SK-N-SH treated with all-trans-retinoic acid at 6 μM for 48 hours (cell line): ENCODE measurements around the gene SLC6A3.

Experiments used
- ATAC-seq: fragments of 200-7000 bp; cut with Tn5 transposase; 3 replicates; pipeline ENCODE4 v1.9.1; 2020; ENCODE audit warnings: mild to moderate bottlenecking, moderate library complexity
- ARNTL ChIP-seq: fragments of 450-650 bp; formaldehyde crosslinking; IDR thresholded peaks from 2 replicates; pipeline ENCODE4 v1.5.0; 2020; ENCODE audit warnings: low read depth, mild to moderate bottlenecking, moderate library complexity, borderline replicate concordance
- CSDC2 ChIP-seq: fragments of 250-450 bp; sonication (Bioruptor Pico); IDR thresholded peaks from 2 replicates; pipeline ENCODE4 v1.5.0; 2020; ENCODE audit warnings: mild to moderate bottlenecking, moderate library complexity
- ESRRG ChIP-seq: fragments of 250-450 bp; sonication (Bioruptor Pico); IDR thresholded peaks from 2 replicates; pipeline ENCODE4 v1.6.1; 2021; ENCODE audit warnings: mild to moderate bottlenecking
- GLIS3 ChIP-seq: fragments of 250-450 bp; sonication (Bioruptor Pico); IDR thresholded peaks from 2 replicates; pipeline ENCODE4 v1.5.0; 2020; ENCODE audit warnings: mild to moderate bottlenecking, moderate library complexity
- ISL1 ChIP-seq: fragments of 250-450 bp; sonication (Bioruptor Pico); IDR thresholded peaks from 2 replicates; pipeline ENCODE4 v2.1.2; 2022; ENCODE audit warnings: mild to moderate bottlenecking, moderate library complexity
- OSR1 ChIP-seq: fragments of 250-450 bp; sonication (Bioruptor Pico); IDR thresholded peaks from 2 replicates; pipeline ENCODE4 v1.8.0; 2022; ENCODE audit warnings: moderate library complexity, mild to moderate bottlenecking, inconsistent platforms
- PPARA ChIP-seq: fragments of 250-450 bp; sonication (Bioruptor Pico); IDR thresholded peaks from 2 replicates; pipeline ENCODE4 v1.5.0; 2020; ENCODE audit warnings: mild to moderate bottlenecking, borderline replicate concordance
- RARB ChIP-seq: fragments of 250-450 bp; sonication (Bioruptor Pico); IDR thresholded peaks from 2 replicates; pipeline ENCODE4 v1.8.0; 2021; ENCODE audit warnings: mild to moderate bottlenecking, moderate library complexity
- SNAI2 ChIP-seq: fragments of 250-450 bp; sonication (Bioruptor Pico); IDR thresholded peaks from 2 replicates; pipeline ENCODE4 v1.5.0; 2020; ENCODE audit warnings: mild to moderate bottlenecking, moderate library complexity
- TOX ChIP-seq: fragments of 250-450 bp; sonication (Bioruptor Pico); IDR thresholded peaks from 2 replicates; pipeline ENCODE4 v1.8.0; 2021; ENCODE audit warnings: mild to moderate bottlenecking, moderate library complexity, borderline replicate concordance
- ZC3H10 ChIP-seq: fragments of 250-450 bp; sonication (Bioruptor Pico); IDR thresholded peaks from 2 replicates; pipeline ENCODE4 v1.5.1; 2021; ENCODE audit warnings: mild to moderate bottlenecking, moderate library complexity
- ZFP3 ChIP-seq: fragments of 250-450 bp; sonication (Bioruptor Pico); IDR thresholded peaks from 2 replicates; pipeline ENCODE4 v1.5.0; 2020; ENCODE audit warnings: mild to moderate bottlenecking, moderate library complexity
- ZFP30 ChIP-seq: fragments of 450-650 bp; formaldehyde crosslinking; IDR thresholded peaks from 2 replicates; pipeline ENCODE4 v1.5.0; 2022; ENCODE audit warnings: mild to moderate bottlenecking, moderate library complexity
- ZNF565 ChIP-seq: fragments of 450-650 bp; formaldehyde crosslinking; conservative IDR thresholded peaks from 2 replicates; pipeline ENCODE4 v1.5.0; 2020; ENCODE audit warnings: low read depth, mild to moderate bottlenecking, moderate library complexity
- ZNF70 ChIP-seq: fragments of 450-650 bp; formaldehyde crosslinking; IDR thresholded peaks from 2 replicates; pipeline ENCODE4 v1.5.0; 2020; ENCODE audit warnings: mild to moderate bottlenecking, moderate library complexity
- ZNF8 ChIP-seq: fragments of 450-650 bp; formaldehyde crosslinking; IDR thresholded peaks from 2 replicates; pipeline ENCODE4 v1.5.0; 2020; ENCODE audit warnings: mild to moderate bottlenecking, moderate library complexity
- TF ChIP-seq, protein P1 (sequence below): fragments of 250-450 bp; sonication (Bioruptor Pico); IDR thresholded peaks from 2 replicates; pipeline ENCODE4 v1.5.1; 2020; ENCODE audit warnings: low read depth, mild to moderate bottlenecking, moderate library complexity
- TF ChIP-seq, protein P2 (sequence below): fragments of 250-450 bp; sonication (Bioruptor Pico); IDR thresholded peaks from 2 replicates; pipeline ENCODE4 v1.5.0; 2020; ENCODE audit warnings: mild to moderate bottlenecking, moderate library complexity
- TF ChIP-seq, protein P3 (sequence below): fragments of 250-450 bp; sonication (Bioruptor Pico); IDR thresholded peaks from 2 replicates; pipeline ENCODE4 v1.8.0; 2020; ENCODE audit warnings: mild to moderate bottlenecking, moderate library complexity, borderline replicate concordance
- TF ChIP-seq, protein P4 (sequence below): fragments of 250-450 bp; sonication (Bioruptor Pico); IDR thresholded peaks from 2 replicates; pipeline ENCODE4 v1.8.0; 2021; ENCODE audit warnings: low read depth, mild to moderate bottlenecking, moderate library complexity, borderline replicate concordance
- TF ChIP-seq, protein P5 (sequence below): fragments of 250-450 bp; sonication (Bioruptor Pico); IDR thresholded peaks from 2 replicates; pipeline ENCODE4 v1.5.1; 2021; ENCODE audit warnings: mild to moderate bottlenecking, moderate library complexity

The SLC6A3 gene

DNA sequence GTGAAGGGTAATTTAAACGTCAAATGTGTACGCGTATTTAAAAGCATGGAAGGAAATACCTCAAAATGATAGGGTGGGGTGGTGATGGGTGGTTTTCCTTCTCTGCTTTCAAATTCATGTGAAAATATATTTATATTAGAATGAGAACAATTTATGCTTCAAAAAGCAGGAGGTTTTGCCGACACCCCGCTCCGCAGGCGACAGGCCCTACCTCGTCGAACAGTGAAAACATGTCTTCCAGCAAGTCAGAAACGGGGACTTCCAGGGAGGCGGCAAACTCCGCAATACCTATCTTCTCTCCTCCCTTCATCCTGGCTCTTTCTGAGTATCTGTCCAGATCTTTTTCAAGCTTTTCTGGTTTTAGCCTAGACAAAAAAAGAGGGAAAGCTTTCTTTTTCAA is 28.5 kb upstream of the SLC6A3 start:
- TF ChIP-seq ZNF8 (CRISPR knock-in tag) (no peak), CSDC2 (CRISPR knock-in tag) (no peak), ARNTL (CRISPR knock-in tag) (no peak)
- TF ChIP-seq, all 23 proteins: peak for 0
- no peak for ATAC-seq

DNA sequence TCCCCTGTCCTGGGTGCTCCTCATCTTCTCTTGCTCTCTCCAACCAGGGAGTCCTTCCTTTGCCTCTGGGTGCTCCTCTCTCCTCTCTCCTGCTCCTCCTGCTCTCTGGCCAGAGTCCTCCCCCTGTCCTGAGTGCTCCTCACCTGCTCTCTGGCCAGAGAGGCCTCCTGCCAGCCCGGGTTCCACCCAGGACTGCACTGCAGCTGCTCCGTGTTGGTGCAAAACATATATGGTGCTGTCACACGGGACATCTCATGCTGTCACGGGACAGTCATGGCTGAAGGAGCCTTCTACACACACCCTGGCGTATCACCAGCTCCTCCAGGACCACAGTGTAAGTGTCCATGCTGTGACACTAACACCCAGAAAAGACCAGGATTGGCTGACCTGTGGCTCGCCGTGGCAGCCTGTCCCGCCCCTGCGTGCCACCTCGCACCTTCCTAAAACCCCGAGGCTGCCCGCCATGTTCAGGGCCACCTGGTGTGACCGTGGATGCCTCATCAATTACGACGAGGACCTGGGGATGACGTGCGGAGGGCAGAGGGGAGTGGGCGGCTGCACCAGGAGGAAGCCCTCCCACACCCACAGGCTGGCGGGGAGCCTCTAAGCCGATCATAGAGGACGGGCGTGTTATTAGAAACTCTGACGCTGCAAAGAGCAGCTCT is 27.9 kb upstream of the SLC6A3 start:
- ATAC-seq = no peak
- TF ChIP-seq OSR1 (CRISPR knock-in tag) (no peak), ZNF565 (CRISPR knock-in tag) (no peak), ZFP3 (no peak), ZNF8 (CRISPR knock-in tag) (no peak), GLIS3 (no peak), ESRRG (CRISPR knock-in tag) (no peak), RARB (CRISPR knock-in tag) (no peak), ZFP30 (CRISPR knock-in tag) (no peak), PPARA (CRISPR knock-in tag) (no peak), TOX (CRISPR knock-in tag) (no peak), ZC3H10 (CRISPR knock-in tag) (no peak), CSDC2 (CRISPR knock-in tag) (no peak)
- TF ChIP-seq, protein P1, sequence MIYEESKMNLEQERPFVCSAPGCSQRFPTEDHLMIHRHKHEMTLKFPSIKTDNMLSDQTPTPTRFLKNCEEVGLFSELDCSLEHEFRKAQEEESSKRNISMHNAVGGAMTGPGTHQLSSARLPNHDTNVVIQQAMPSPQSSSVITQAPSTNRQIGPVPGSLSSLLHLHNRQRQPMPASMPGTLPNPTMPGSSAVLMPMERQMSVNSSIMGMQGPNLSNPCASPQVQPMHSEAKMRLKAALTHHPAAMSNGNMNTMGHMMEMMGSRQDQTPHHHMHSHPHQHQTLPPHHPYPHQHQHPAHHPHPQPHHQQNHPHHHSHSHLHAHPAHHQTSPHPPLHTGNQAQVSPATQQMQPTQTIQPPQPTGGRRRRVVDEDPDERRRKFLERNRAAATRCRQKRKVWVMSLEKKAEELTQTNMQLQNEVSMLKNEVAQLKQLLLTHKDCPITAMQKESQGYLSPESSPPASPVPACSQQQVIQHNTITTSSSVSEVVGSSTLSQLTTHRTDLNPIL = no peak
- TF ChIP-seq, protein P2, sequence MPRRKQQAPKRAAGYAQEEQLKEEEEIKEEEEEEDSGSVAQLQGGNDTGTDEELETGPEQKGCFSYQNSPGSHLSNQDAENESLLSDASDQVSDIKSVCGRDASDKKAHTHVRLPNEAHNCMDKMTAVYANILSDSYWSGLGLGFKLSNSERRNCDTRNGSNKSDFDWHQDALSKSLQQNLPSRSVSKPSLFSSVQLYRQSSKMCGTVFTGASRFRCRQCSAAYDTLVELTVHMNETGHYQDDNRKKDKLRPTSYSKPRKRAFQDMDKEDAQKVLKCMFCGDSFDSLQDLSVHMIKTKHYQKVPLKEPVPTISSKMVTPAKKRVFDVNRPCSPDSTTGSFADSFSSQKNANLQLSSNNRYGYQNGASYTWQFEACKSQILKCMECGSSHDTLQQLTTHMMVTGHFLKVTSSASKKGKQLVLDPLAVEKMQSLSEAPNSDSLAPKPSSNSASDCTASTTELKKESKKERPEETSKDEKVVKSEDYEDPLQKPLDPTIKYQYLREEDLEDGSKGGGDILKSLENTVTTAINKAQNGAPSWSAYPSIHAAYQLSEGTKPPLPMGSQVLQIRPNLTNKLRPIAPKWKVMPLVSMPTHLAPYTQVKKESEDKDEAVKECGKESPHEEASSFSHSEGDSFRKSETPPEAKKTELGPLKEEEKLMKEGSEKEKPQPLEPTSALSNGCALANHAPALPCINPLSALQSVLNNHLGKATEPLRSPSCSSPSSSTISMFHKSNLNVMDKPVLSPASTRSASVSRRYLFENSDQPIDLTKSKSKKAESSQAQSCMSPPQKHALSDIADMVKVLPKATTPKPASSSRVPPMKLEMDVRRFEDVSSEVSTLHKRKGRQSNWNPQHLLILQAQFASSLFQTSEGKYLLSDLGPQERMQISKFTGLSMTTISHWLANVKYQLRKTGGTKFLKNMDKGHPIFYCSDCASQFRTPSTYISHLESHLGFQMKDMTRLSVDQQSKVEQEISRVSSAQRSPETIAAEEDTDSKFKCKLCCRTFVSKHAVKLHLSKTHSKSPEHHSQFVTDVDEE (CRISPR knock-in tag) = no peak
- TF ChIP-seq, protein P3, sequence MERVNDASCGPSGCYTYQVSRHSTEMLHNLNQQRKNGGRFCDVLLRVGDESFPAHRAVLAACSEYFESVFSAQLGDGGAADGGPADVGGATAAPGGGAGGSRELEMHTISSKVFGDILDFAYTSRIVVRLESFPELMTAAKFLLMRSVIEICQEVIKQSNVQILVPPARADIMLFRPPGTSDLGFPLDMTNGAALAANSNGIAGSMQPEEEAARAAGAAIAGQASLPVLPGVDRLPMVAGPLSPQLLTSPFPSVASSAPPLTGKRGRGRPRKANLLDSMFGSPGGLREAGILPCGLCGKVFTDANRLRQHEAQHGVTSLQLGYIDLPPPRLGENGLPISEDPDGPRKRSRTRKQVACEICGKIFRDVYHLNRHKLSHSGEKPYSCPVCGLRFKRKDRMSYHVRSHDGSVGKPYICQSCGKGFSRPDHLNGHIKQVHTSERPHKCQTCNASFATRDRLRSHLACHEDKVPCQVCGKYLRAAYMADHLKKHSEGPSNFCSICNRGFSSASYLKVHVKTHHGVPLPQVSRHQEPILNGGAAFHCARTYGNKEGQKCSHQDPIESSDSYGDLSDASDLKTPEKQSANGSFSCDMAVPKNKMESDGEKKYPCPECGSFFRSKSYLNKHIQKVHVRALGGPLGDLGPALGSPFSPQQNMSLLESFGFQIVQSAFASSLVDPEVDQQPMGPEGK (CRISPR knock-in tag) = no peak
- TF ChIP-seq, protein P4, sequence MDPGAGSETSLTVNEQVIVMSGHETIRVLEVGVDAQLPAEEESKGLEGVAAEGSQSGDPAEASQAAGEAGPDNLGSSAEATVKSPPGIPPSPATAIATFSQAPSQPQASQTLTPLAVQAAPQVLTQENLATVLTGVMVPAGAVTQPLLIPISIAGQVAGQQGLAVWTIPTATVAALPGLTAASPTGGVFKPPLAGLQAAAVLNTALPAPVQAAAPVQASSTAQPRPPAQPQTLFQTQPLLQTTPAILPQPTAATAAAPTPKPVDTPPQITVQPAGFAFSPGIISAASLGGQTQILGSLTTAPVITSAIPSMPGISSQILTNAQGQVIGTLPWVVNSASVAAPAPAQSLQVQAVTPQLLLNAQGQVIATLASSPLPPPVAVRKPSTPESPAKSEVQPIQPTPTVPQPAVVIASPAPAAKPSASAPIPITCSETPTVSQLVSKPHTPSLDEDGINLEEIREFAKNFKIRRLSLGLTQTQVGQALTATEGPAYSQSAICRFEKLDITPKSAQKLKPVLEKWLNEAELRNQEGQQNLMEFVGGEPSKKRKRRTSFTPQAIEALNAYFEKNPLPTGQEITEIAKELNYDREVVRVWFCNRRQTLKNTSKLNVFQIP (CRISPR knock-in tag) = no peak
- TF ChIP-seq, protein P5, sequence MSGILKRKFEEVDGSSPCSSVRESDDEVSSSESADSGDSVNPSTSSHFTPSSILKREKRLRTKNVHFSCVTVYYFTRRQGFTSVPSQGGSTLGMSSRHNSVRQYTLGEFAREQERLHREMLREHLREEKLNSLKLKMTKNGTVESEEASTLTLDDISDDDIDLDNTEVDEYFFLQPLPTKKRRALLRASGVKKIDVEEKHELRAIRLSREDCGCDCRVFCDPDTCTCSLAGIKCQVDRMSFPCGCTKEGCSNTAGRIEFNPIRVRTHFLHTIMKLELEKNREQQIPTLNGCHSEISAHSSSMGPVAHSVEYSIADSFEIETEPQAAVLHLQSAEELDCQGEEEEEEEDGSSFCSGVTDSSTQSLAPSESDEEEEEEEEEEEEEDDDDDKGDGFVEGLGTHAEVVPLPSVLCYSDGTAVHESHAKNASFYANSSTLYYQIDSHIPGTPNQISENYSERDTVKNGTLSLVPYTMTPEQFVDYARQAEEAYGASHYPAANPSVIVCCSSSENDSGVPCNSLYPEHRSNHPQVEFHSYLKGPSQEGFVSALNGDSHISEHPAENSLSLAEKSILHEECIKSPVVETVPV = no peak

DNA sequence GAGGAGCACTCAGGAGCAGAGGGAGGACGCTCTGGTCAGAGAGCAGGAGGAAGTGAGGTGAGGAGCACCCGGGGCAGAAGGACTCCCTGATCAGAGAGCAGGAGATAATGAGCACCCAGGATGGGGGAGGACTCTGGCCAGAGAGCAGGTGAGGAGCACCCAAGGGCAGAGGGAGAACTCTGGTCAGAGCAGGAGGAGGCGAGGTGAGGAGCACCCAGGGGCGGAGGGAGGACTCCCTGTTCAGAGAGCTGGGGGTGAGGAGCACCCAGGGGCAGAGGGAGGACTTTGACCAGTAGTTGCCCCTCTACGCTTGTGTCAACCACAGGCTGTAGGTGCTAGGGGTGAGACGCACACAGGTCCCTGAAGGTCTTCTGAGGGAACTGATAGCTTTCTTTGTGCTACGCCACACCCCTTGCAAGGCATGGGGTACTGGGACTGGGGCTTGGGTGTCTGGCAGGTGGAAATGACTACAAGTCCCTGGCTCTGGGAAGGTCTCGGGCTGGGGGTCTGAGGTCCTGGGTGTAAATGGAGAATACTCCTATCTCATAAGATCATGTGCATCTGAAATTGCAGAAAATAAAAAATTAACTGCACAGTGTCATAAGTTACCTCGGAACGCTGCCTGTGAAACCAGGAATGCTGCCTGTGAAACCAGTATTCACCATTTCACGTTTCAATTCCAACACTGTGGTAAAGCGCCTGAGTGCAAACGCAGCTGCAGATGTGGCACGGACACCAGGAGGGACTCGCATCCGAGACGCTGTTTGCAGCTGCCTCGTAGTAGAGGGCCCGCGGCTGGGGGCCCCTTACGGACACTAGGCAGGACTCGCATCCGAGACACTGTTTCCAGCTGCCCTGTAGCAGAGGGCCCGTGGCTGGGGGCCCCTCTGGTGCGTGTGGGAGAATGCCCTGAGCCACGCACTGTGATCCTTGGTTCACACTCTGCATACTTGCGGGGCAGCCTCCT is 27.0 kb upstream of the SLC6A3 start:
- TF ChIP-seq, protein P2 (CRISPR knock-in tag) = no peak
- TF ChIP-seq ZNF70 (CRISPR knock-in tag) = no peak
- TF ChIP-seq CSDC2 (CRISPR knock-in tag) = no peak
- no peak for TF ChIP-seq ISL1 (CRISPR knock-in tag)
- TF ChIP-seq SNAI2 (CRISPR knock-in tag) = no peak
- TF ChIP-seq ZFP3 = no peak
- no peak for TF ChIP-seq OSR1 (CRISPR knock-in tag)
- TF ChIP-seq GLIS3 = no peak
- ATAC-seq = no peak
